Fibroblast of lung (primary cell): ENCODE data around the gene PUS1.

Source experiments
- EZH2 ChIP-seq: IDR thresholded peaks from 2 replicates; pipeline ENCODE4 v1.5.1; 2012; ENCODE audit warnings: low read length, control low read depth, mild to moderate bottlenecking; ENCODE audit errors: missing control alignments
- TF ChIP-seq, protein P1 (sequence below), 2 donors: IDR thresholded peaks in 1 of 2; conservative IDR thresholded peaks in 1 of 2; 1 replicate in 1 of 2; 2 replicates in 1 of 2; pipeline ENCODE4 v1.5.1; 2011 to 2012; ENCODE audit warnings: low read length in 2 of 2, control low read depth in 1 of 2, inconsistent platforms in 1 of 2, low read depth in 1 of 2, mild to moderate bottlenecking in 1 of 2

DNA sequence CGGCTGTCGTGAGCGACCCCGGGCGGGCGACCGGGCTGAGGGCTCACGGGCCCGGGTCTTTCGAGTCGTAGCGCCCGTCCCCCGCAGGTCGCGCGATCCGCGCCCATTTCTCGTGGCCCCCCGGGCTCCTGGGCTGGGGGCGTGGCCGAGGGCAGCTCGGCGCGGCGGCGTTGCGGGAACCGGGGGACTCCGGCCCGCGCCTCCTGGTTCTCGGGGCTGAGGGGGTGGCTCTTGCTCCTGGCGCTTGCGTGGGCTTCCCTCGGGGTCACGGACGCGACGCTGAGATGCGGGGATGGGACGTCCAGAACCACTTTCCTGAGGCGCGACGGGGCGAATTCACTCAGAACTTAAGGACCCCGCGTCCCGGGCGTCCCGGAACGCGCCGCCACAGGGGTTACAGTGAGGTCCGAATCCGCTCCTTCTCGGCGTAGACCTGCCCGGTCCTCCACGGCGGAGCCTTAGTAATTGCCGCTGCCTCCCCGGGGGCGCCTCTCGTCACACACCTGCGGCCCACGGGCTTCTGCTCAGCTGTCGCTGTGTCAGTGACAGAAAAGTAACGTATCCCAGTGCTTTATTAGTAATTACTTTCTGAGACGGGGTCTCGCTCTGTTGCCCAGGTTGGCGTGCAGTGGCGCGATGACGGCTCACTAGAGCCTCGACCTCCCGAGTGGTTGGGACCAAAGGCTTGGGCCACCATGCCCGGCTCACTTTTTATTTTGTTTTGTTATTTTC lies 21.3 kb downstream of the PUS1 start:
- TF ChIP-seq, protein P1, sequence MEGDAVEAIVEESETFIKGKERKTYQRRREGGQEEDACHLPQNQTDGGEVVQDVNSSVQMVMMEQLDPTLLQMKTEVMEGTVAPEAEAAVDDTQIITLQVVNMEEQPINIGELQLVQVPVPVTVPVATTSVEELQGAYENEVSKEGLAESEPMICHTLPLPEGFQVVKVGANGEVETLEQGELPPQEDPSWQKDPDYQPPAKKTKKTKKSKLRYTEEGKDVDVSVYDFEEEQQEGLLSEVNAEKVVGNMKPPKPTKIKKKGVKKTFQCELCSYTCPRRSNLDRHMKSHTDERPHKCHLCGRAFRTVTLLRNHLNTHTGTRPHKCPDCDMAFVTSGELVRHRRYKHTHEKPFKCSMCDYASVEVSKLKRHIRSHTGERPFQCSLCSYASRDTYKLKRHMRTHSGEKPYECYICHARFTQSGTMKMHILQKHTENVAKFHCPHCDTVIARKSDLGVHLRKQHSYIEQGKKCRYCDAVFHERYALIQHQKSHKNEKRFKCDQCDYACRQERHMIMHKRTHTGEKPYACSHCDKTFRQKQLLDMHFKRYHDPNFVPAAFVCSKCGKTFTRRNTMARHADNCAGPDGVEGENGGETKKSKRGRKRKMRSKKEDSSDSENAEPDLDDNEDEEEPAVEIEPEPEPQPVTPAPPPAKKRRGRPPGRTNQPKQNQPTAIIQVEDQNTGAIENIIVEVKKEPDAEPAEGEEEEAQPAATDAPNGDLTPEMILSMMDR (conservative IDR thresholded peaks at IDR 0.05 in 1 of 2, IDR thresholded peaks at IDR 0.05 in 1 of 2; ENCODE audit: low read depth in 1 of 2, low read length in 2 of 2), result no peak
- TF ChIP-seq EZH2, result no peak
